ENCODE results near the gene C2CD3.

C2CD3 gene

GRCh38 chr11:73969091-73969490, 201.7 kb downstream of the C2CD3 start:
- CTCF ChIA-PET, result no interaction called here
- POLR2A ChIA-PET (ENCODE audit: low non-redundant PET), result no interaction called here
- no peak for DNase-seq (ENCODE audit: low spot score)
- no peak overlapping the region for H3K27ac ChIP-seq
- TF ChIP-seq CTCF (conservative IDR thresholded peaks at IDR 0.05; ENCODE audit: low read depth), result no peak

GRCh38 chr11:73968356-73968966, 202.3 kb downstream of the C2CD3 start:
- ChIA-PET CTCF (interaction anchor here (0.6 kb wide), 1 partner anchor 50 kb away, joined by 5 read pairs; no protein-coding TSS in a partner anchor), POLR2A (ENCODE audit: low non-redundant PET) (no interaction called here)
- no peak overlapping the region for H3K27ac ChIP-seq
- DNase-seq (ENCODE audit: low spot score), result no peak
- TF ChIP-seq CTCF (conservative IDR thresholded peaks at IDR 0.05; ENCODE audit: low read depth), result no peak

GRCh38 chr11:73965764-73966121, 205.1 kb downstream of the C2CD3 start:
- no peak overlapping the region for H3K27ac ChIP-seq
- no peak for DNase-seq (ENCODE audit: low spot score)
- POLR2A ChIA-PET (ENCODE audit: low non-redundant PET), result no interaction called here
- CTCF ChIA-PET, result interaction anchor here (1.6 kb wide), 1 partner anchor 15 kb away, joined by 6 read pairs; no protein-coding TSS in a partner anchor
- TF ChIP-seq CTCF (conservative IDR thresholded peaks at IDR 0.05; ENCODE audit: low read depth), result no peak

GRCh38 chr11:73965076-73965763, 205.6 kb downstream of the C2CD3 start:
- TF ChIP-seq CTCF (conservative IDR thresholded peaks at IDR 0.05; ENCODE audit: low read depth), result no peak
- ChIA-PET CTCF (interaction anchor here (0.9 kb wide), 1 partner anchor 18 kb away, joined by 3 read pairs; no protein-coding TSS in a partner anchor), POLR2A (ENCODE audit: low non-redundant PET) (no interaction called here)
- DNase-seq (ENCODE audit: low spot score), result no peak
- H3K27ac ChIP-seq, result no peak overlapping the region

GRCh38 chr11:73963861-73964260, 206.9 kb downstream of the C2CD3 start:
- TF ChIP-seq CTCF (conservative IDR thresholded peaks at IDR 0.05; ENCODE audit: low read depth), result no peak
- no peak overlapping the region for H3K27ac ChIP-seq
- DNase-seq (ENCODE audit: low spot score), result no peak
- ChIA-PET POLR2A (ENCODE audit: low non-redundant PET) (no interaction called here), CTCF (interaction anchor here (0.6 to 1.0 kb wide), 9 partner anchors 9 to 336 kb away, joined by 3 to 5 read pairs (median 4); no protein-coding TSS in a partner anchor)
